Measurements from ENCODE around the gene CDC25B. TPM values are rescaled to one million over a fixed set of nuclear protein-coding genes. Genes with fewer than 3 reads are reported as not detected.

CDC25B gene
- total RNA-seq, 1 donor: 23.5 TPM

DNA sequence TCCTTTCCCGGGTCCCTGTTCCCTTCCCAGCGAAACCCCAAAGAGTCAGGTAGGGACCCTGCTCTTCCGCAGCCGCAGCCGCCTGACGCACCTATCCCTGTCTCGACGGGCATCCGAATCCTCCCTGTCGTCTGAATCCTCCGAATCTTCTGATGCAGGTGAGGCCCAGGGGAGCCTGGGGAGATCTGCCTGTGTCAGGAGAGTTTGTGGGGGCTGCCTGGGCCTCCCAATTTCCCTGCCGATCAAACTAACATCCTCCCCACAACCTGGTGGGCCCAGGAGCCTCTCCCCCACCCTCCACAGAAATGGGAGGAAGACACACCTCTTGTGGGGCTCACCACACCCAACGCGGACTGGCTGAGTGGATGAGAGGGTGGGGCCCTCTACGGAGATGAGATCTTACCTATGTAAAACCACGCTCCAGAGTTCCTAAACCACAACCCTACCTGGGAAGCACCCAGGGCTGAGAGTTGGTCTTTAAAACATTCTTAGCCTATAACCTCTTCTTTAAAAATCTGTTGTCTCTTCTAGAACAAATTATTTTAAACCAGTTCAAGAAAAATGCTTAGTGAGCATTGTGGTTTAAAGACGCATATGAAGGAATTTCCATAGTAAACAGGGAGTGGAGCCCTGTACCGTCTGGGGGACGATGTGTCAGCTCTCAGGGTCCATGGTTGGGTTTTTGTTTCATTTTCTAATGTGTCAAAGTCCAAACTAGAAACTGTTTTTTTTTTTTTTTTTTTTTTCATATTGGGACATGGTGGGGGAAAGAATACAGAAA, 1.7 kb downstream of the CDC25B start:
- peaks cover 53% of the 10 kb centered on the region for H3K79me2 ChIP-seq (ENCODE audit: insufficient read depth, low read length)
- DNase-seq (ENCODE audit: insufficient read length, low spot score, missing footprints): peak; percentile 91
- peaks cover 10% of the 10 kb centered on the region for H4K20me1 ChIP-seq (ENCODE audit: insufficient read depth, low read length)
- no peaks in the 10 kb centered on the region for H3K9me3 ChIP-seq (ENCODE audit: low read depth, low read length)
- peaks cover 27% of the 10 kb centered on the region for H3K4me1 ChIP-seq (ENCODE audit: insufficient read depth, low read length)
- H3K4me3 ChIP-seq (ENCODE audit: insufficient read depth, low read length): peak overlapping the region; percentile 90
- TF ChIP-seq, protein P1, sequence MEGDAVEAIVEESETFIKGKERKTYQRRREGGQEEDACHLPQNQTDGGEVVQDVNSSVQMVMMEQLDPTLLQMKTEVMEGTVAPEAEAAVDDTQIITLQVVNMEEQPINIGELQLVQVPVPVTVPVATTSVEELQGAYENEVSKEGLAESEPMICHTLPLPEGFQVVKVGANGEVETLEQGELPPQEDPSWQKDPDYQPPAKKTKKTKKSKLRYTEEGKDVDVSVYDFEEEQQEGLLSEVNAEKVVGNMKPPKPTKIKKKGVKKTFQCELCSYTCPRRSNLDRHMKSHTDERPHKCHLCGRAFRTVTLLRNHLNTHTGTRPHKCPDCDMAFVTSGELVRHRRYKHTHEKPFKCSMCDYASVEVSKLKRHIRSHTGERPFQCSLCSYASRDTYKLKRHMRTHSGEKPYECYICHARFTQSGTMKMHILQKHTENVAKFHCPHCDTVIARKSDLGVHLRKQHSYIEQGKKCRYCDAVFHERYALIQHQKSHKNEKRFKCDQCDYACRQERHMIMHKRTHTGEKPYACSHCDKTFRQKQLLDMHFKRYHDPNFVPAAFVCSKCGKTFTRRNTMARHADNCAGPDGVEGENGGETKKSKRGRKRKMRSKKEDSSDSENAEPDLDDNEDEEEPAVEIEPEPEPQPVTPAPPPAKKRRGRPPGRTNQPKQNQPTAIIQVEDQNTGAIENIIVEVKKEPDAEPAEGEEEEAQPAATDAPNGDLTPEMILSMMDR (IDR thresholded peaks at IDR 0.05; ENCODE audit: extremely low read depth, low read depth, low read length): no peak
- H3K27me3 ChIP-seq (ENCODE audit: insufficient read depth, low read length): no peaks in the 10 kb centered on the region
- peaks cover 47% of the 10 kb centered on the region for H3K36me3 ChIP-seq (ENCODE audit: insufficient read depth, low read length)
- H3K27ac ChIP-seq (ENCODE audit: low read depth, low read length): peak overlapping the region; percentile 63
- H3K4me2 ChIP-seq (ENCODE audit: insufficient read depth, low read length): peak overlapping the region; percentile 89
- H2AFZ ChIP-seq (ENCODE audit: low read length): no peak overlapping the region

DNA sequence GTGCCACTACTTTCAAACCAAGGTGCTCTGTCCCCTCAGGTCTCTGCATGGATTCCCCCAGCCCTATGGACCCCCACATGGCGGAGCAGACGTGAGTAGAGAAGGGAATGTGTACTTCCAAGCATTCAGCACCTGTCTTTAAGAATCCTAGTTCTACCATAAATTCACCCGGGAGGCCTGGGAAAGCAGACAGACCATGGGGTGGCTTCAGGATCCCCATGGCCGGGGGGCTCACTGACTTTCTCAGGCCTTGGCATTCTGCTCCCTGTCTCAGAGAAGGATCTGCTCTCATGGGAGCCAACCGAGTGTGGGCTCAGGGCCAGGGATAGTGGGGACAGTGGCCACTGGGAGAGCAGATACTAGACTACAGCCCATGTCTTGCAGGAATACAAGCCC, 2.3 kb downstream of the CDC25B start:
- Histone ChIP-seq H3K4me1 (ENCODE audit: insufficient read depth, low read length) (peaks cover 27% of the 10 kb centered on the region), H3K4me2 (ENCODE audit: insufficient read depth, low read length) (peak overlapping the region; percentile 89), H3K9me3 (ENCODE audit: low read depth, low read length) (no peaks in the 10 kb centered on the region), H4K20me1 (ENCODE audit: insufficient read depth, low read length) (peaks cover 10% of the 10 kb centered on the region), H3K4me3 (ENCODE audit: insufficient read depth, low read length) (peak overlapping the region; percentile 90), H3K27ac (ENCODE audit: low read depth, low read length) (peak overlapping the region; percentile 63), H2AFZ (ENCODE audit: low read length) (no peak overlapping the region), H3K27me3 (ENCODE audit: insufficient read depth, low read length) (no peaks in the 10 kb centered on the region), H3K79me2 (ENCODE audit: insufficient read depth, low read length) (peaks cover 53% of the 10 kb centered on the region), H3K36me3 (ENCODE audit: insufficient read depth, low read length) (peaks cover 52% of the 10 kb centered on the region)
- TF ChIP-seq, protein P1 (IDR thresholded peaks at IDR 0.05; ENCODE audit: extremely low read depth, low read depth, low read length): no peak
- DNase-seq (ENCODE audit: insufficient read length, low spot score, missing footprints): no peak

DNA sequence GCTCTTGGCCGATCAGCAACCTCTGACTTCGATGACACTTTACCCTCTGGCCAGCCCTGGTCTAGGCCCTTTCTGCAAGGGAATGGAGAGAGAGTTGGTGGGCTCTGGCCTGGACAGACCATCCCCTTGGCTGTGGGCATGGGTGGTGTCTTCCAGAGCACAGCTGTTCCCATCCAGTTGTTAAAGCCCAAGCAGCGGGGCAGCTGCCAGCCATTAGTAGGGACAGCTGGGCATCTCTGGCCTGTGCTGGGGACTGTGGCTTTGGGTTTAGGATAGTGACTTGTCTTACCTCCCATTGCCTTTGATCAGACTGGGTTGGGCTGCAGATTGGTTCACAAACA, 2.8 kb downstream of the CDC25B start:
- Histone ChIP-seq H3K4me1 (ENCODE audit: insufficient read depth, low read length) (peaks cover 27% of the 10 kb centered on the region), H3K9me3 (ENCODE audit: low read depth, low read length) (no peaks in the 10 kb centered on the region), H3K27me3 (ENCODE audit: insufficient read depth, low read length) (no peaks in the 10 kb centered on the region), H3K4me2 (ENCODE audit: insufficient read depth, low read length) (peak overlapping the region; percentile 36), H3K79me2 (ENCODE audit: insufficient read depth, low read length) (peaks cover 53% of the 10 kb centered on the region), H4K20me1 (ENCODE audit: insufficient read depth, low read length) (peaks cover 10% of the 10 kb centered on the region), H2AFZ (ENCODE audit: low read length) (no peak overlapping the region), H3K27ac (ENCODE audit: low read depth, low read length) (peak overlapping the region; percentile 33), H3K4me3 (ENCODE audit: insufficient read depth, low read length) (no peak overlapping the region), H3K36me3 (ENCODE audit: insufficient read depth, low read length) (peaks cover 57% of the 10 kb centered on the region)
- no peak for DNase-seq (ENCODE audit: insufficient read length, low spot score, missing footprints)
- TF ChIP-seq, protein P1 (IDR thresholded peaks at IDR 0.05; ENCODE audit: extremely low read depth, low read depth, low read length): no peak

DNA sequence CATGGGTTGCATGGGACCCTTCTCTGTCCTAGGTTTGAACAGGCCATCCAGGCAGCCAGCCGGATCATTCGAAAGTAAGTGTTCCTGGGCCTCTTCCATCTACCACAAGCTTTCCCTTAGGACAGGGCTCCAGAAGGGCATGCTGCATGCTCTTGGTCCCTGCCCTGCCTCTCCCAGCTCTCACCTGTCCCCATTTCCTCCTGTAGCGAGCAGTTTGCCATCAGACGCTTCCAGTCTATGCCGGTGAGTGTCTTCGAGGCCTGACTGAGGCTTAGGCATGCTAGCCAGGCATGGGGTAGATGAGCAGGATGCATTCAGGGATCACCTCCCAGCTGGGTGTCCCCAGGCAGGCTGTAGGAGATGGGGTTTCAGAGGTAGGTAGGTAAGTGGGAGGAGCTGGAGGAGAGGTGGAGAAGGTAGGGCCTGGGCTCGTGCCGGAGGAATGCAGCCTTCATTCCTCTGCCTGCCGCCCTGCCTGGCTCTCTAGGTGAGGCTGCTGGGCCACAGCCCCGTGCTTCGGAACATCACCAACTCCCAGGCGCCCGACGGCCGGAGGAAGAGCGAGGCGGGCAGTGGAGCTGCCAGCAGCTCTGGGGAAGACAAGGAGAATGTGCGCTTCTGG, 4.3 kb downstream of the CDC25B start:
- H3K36me3 ChIP-seq (ENCODE audit: insufficient read depth, low read length): peaks cover 66% of the 10 kb centered on the region
- H3K4me1 ChIP-seq (ENCODE audit: insufficient read depth, low read length): peaks cover 28% of the 10 kb centered on the region
- no peak for DNase-seq (ENCODE audit: insufficient read length, low spot score, missing footprints)
- H3K79me2 ChIP-seq (ENCODE audit: insufficient read depth, low read length): peaks cover 53% of the 10 kb centered on the region
- H3K27ac ChIP-seq (ENCODE audit: low read depth, low read length): no peak overlapping the region
- no peaks in the 10 kb centered on the region for H3K27me3 ChIP-seq (ENCODE audit: insufficient read depth, low read length)
- H3K4me3 ChIP-seq (ENCODE audit: insufficient read depth, low read length): no peak overlapping the region
- no peak overlapping the region for H3K4me2 ChIP-seq (ENCODE audit: insufficient read depth, low read length)
- H3K9me3 ChIP-seq (ENCODE audit: low read depth, low read length): no peaks in the 10 kb centered on the region
- H2AFZ ChIP-seq (ENCODE audit: low read length): no peak overlapping the region
- TF ChIP-seq, protein P1 (IDR thresholded peaks at IDR 0.05; ENCODE audit: extremely low read depth, low read depth, low read length): no peak
- H4K20me1 ChIP-seq (ENCODE audit: insufficient read depth, low read length): peaks cover 10% of the 10 kb centered on the region

Data from osteoblast (primary cell).